NCI-H1930 (cell line): ENCODE results near the gene EXD3.

Experiments
- DNase-seq, 2 experiments: peaks; one replicate each; lab custom pipeline; 2025; lab: John Stamatoyannopoulos, UW

The EXD3 gene

DNA sequence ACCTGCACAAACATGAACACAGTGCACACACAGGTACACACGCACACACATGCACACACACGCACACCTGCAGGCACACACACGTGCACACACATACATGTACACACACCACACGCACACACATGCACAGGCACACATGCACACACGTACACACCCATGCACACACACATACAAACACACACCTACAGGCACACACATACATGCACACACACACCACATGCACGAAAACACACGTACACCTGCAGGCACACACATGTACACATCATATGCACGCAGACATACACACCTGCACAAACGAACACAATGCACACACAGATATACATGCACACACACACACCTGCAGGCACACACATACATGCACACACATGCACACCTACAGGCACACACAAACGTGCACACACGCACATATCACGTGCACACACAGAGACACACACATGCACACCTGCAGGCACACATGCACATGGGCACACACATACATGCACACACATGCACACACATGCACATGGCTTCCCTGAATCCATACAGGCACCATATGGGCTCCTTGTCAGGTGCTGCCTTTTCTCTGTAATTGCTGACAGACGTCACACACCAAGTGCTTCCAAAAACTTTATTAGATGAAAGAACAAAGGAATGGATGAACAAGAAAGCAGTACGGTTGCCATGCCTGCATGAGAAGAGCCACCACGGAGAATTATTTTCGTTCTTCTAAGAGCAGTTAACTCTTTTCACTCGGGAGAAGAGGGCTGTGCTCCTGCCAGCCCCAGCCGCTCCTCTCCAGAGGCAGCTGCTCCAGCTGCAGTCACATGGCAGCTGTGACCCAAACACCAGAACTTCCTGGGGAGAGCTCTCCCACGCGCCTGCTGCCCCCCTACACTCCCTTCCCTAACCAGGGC lies 57.2 kb downstream of the EXD3 start:
- no peak for DNase-seq

DNA sequence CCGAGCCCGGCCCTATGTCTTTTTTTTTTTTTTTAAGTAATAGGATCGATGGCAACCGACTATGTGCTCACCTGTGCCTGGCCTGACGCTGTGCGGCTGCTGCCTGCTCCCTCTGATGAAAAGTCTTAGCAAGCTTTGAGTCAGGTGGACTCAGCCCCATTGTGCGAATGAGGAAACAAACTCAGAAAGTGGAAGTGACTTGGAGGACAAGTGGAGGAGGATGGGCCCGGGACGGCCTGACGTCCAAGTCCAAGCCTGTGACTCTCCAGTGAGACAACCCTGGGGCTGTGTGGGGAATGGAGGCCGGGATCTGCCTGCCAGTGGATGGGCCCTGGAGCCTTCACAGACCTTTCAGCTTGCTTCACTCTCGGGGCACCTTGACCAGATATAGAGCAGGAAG lies 57.9 kb downstream of the EXD3 start:
- DNase-seq = no peak

DNA sequence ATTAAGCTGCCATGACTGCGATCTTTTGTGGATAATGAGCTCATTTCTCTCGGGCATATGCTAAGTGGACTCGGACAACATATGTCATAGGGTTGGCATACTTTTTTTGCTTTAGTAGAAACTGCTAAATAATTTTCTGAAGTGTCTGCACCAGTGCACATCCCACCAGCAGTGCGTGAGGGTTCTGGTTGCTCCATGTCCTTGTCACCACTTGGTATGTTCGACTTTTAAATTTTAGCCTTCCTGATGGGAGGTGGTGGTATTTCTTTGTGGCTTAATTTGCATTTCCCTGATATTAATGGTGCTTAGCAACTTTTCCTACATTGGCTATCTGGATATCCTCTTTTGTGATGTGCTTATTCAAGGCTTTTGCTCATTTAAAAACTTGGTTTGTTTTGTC lies 63.1 kb downstream of the EXD3 start:
- no peak for DNase-seq

DNA sequence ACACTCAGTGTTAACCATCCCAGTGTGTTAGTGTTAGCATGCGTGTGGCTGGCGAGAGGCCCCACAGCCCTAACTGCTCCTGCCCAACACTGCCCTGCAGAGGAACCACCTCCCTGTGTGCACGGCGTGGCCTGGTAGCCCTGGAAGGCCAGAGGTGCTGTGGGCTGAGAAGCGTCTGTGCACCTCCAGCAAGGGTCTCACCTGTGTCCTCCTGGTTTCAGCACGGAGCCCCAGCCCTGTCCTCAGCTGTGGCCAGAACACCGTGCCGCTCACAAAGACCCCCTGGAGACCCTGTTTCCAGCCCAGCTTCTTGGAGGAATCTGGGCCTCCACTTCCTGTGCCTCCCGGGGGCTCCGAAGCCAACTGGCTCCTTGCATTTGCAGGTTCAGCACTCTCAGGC lies 64.8 kb downstream of the EXD3 start:
- no peak for DNase-seq

DNA sequence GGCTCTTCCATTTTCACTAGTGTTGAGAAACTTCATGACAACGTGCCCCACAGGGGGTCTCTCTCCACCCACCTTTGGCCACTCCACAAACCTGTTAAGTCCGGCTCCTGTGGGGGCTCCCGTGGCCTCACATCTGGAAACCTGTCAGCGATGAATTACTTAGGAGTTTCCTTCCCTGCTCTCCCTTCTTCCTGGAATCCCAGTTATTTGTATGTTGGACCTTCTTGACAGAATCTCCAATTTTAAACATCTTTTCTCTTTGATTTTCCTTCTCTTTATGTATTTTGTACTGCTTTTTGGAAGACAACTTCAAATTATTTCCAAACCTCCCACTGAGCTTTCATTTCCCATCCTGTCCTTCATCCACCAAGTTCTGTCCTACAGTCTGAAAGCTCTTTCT lies 65.8 kb downstream of the EXD3 start:
- DNase-seq = no peak

DNA sequence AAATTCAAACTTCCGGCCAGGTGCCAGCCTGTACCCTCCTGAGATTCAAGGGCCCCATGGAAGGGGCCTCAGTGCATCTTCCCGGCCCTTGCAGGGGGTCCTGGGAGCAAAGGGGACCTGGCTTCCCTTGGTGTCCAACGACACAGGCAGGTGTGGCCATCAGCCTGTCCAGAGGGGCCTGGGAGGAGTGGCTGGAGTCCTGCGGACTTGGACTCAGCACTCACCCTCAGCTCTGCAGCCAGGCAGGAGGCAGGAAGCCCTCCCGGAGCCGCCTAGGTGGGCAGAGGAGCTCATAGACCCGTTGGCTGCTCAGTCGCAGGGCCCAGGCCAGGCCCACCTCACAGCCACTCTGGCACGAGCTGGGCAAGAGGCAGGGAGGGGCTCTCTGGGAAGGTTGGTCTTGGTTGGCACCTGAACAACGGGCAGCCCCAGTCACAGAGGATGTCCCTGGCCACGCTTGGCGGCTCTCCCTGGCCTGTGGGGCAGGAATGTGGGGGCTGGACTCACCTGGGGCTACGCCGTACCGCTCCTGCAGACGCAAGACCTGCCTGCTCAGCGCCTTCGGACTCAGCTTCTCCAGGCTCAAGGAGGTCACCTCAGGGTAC lies 67.1 kb downstream of the EXD3 start:
- DNase-seq = no peak

DNA sequence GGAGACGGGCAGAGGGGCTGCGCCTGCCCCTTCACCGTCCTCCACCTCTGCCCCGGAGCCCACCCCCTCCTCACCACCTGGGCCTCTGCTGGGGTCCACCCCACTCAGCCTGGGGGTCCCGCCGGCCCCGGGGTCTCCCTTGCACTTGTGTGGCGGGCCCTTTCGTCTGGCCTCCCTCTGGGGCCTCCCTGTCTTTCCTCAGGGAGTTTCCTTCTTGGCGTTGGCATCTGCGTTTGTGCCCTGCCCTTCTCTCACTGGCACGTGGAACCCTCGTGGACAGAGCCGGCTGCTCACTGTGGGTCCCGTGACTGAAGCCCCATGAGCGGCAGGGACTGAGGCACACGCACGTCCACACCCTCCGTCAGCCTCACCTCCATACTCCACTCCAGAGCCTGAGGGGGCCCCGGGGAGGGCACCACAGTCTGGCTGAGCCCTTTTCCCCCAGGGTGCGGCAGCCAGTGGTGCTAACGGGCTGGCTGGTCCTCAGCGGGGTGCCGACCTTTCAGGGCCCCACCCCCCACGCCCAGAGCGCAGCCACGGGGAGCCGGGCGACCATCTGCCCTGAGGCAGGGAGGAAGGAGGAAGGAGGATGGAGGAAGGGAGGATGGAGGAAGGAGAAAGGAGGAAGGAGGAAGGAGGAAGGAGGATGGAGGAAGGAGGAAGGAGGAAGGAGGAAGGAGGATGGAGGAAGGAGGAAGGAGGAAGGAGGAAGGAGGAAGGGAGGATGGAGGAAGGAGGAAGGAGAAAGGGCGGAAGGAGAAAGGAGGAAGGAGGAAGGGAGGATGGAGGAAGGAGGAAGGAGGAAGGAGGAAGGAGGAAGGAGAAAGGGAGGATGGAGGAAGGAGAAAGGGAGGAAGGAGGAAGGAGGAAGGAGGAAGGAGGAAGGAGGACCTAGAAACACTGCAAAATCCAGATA lies 67.9 kb downstream of the EXD3 start:
- no peak for DNase-seq

DNA sequence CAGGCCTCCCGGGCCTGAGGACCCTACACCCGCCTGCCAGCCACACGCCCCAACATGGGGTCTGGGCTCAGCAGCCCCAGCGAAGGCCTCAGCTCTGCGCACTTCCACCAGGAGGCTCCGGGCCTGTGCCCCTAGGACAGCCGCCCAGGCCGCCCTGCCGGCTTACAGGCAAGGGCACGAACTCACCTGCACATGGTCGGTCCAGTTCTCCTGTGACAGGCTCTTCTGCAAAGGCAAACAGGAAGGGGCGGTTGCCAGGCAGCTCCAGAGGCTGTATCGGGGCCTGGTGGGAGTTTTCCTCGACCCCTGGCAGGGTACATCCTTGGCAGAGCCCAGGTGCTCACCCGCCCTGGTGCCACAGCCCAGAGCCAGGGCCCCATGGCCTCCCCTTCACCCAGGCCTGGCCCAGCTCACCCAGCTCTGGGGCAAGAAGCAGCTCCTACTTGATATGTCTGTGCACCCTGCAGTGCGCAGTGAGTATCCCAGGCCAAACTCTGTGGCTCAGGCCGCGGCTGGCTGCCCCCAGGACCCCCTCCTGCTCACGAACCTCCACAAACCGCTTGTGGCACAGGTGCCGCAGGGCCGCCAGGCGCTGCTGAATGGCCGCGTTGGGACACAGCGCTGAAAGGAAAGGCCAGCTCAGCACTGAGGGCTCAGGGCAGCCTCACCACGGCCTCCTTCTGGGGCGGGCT lies 68.7 kb downstream of the EXD3 start:
- DNase-seq = no peak

DNA sequence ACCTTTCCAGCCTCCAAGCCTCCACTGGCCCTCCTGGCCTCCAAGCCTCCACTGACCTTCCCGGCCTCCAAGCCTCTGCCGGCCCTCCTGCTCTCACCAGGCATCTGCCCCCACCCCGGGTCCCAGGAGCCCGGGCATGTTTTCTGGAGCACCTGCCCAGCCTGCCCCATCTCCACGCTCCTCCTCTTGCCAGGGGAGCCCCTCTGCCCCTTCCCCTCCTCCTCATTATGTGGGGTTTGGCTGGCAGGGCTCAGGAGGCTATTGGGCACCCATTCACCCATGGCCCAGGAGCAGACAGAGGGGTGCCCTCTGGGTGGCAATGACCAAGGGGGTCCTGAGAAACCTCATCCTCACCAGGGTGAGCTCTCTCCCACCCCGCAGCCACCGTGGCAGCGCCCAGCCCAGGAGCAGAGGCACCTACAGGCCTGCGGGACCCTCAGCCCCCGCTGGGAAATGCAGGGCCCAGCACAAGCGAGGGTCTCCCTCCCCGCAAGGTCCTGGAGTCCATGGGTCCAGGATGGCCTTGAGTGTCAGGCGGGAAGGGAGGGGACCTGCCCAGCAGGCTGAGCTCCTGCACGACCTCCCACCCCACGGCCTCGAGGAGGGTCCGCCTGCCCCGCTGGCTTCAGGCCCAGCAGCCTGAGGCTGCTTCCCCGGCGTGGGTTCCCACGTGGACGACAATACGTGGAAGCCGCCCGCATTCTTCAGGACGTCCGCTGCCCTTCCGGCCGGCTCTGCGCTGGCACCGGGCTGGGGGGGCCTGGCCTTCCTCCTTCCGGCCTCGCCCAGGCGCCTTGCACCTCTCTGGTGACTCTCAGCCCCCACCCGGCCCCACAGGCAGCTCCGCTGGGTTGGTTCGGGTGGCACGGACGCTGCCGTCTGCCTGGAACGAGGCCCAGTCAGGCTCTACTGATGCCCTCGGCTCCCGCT lies 69.5 kb downstream of the EXD3 start:
- no peak for DNase-seq

DNA sequence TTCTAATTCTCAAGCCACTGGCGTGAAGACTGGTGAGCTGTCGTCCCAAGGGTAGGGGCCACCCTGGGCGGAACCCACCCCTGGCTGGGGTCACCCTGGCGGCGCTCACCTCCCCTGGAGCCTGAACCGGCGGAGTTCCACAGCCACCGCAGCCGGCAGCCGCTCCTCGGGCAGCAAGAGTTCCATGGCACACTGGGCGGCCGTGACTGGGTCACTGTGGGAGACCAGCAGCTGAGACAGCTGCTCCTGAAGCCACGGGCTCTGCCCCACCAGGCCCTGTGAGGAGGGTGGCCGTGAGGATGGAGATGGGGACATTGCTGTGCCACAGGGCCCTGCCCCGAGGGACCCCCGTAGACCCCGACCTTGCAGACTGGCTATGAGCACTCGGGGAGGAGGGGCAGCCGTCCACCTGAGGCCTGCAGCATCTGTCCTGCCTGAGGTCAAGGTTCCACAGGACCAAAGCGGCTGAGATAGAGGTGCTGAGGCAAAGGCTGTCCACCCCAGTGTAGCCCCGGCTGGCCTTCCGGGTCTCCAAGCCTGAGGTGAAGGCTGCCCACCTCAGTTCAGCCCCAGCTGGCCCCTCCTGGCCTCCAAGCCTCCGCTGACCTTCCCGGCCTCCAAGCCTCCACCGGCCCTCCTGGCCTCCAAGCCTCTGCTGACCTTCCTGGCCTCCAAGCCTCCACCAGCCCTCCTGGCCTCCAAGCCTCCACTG lies 70.3 kb downstream of the EXD3 start:
- no peak for DNase-seq

DNA sequence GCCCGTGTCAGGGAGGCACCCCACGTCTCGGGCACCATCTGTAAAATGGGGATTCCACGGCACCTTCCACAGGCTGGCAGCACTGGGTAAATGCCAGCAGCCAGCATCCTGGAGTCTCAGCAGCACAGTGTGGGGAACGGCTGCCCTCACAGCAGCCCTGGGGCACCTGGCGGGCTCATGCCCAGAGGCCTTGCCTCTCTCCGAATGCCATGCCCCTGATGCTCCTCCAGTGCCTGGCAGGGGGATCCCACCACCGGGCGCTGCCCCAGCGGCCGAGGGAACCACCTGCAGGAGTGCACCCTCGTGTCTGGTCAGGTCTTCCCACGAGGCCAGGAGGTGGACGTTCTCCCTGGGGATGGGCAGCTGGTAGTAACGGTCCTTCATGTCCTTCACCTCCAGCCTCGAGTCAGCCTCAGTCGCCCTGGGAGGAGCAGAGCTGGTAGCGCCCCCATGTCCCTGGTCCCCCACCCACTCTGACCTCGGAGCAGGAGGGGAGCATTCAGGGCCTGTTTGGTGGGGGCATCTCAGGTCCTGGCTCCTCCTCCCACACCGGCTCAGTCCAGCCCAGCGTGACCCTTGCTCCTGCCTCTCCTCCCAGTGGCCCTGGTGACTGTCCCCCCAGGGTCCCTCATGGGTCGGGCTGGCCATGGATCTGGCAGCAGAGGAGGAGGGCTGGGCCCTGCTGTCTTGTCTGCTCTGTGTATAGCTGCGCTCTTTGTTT lies 71.0 kb downstream of the EXD3 start:
- no peak for DNase-seq

DNA sequence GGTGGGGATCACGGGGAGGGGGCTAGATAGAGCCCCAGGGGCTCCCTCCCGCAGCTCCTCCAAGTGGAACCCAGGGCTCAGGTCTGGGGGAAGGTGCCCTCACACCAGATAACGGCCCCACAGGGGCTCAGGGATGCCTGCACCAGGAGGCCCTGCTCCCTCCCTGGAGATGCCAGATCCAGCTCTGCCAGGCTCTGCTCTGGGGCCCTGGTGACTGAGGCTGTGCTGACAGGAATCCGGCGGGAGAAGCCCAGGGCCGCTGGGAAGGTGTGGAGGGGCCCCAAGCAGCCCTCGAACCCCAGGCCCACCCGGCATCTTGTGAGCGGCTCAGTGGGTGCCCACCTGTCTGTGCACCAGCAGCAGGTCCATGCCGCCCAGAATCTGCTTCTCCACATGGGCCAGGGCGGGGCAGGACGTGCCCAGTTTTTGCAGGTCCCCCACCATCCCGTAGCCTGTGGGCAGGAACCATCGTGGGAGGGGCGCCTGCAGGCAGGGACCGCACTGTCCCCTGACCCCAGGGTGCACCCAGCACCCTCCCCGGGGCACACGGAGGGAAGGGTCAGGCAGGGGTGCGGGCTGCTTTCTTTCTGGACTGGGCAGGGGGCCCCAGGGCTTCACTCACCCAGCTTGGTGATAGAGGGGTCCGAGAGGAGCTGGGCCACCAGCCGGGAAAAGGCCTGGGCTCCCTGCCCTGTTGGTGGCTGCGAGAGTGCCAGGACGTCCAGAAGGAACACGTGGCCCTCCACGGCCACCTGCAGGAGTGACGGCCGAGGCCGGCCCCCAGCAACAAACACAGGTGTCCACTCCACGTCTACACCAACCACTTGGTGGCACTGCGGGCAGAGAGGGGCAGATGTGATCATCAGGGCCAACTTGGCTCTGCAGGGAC lies 72.0 kb downstream of the EXD3 start:
- no peak for DNase-seq

DNA sequence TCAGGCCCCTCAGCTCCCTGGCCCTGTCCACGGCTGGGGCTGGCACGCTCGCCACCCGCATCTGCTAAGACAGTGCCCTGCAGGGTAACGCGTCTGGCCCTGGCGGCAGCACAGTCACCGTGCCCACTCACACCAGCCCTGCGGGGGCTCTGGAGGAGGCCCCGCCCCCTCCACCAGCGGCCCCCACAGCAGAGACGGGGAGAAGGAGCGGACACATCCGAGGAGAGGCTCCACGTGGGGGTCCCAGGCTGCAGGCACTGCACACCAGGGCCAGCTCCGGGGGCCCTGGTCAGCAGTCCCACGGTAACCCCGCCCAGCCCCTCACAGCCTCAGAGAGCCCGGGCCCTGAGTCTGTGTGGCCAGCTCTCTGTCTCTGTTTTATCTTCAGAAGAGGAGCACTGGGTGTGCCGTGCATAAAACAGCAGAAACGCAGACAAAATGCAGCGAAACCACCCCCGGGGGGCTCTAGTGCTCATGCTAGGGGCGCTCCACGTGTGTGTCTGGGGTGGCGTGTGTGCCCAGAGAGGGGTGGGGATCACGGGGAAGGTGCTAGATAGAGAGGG lies 73.4 kb downstream of the EXD3 start:
- DNase-seq = no peak

DNA sequence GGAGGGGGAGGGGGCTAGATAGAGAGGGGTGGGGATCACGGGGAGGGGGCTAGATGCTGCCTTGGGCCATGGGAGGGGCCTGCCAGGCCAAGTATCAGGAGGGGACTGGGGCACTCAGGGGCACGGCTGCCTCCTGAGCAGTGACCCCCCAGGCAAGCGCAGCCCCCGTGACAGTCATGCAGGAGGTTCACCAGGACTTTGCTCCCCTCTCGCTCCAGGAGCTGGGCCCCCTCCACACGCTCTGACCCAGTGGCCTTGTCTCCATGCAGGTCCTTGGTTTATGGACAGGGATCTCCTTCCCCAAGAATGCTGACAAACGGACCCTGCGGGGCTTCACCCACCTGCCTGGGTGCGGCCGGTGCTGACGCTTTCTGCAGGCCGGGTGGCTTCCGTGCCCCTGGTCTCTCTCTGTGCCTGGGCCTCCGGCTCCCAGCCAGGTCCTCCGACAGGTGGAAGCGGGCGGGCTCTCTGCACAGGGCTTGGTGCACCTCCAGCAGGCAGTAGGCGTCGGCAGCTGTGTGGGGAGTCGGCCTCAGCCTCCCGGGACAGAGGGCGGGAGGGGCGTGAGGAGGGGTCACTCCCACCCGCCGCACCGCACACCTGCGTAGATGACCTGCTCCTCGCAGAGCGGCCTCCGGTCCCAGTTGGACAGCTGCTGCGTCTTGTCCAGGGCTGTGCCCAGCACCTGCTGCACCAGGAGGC lies 74.0 kb downstream of the EXD3 start:
- no peak for DNase-seq

DNA sequence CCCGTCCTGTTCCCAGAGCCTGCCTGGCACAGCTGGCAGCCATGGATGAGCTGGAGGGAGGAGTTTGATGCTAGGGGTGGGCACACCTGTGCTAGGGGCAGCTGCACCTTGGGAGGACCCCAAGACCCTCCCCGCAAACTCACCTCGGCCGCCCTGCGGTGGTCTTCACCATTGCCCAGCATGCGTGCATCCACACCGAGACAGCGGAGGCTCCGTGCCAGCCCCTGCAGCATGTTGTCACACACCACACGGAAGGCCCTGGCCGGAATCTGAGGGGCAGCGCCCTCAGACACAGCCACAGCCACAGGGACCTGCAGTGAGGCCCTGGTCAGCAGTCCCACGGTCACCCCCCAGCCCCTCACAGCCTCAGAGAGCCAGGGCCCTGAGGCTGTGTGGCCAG lies 75.0 kb downstream of the EXD3 start:
- DNase-seq = no peak

DNA sequence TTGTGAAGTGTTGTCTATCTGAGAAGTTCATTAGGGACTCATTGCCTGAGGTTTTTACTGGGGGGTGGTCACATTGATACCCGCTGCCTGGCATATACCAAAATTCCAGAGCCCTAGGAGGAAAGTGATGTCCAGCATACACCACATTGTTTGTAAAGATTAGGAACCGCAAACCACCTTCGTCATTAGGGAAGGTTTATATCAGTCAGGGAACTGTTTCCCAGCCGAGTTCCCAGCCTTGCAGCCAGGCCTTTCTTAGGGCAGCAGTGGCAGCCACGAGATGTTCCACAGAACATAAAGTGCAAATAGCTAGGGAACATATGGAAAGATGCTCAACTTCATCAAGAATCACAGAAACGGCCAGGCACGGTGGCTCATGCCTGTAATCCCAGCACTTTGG lies 80.5 kb downstream of the EXD3 start:
- no peak for DNase-seq

DNA sequence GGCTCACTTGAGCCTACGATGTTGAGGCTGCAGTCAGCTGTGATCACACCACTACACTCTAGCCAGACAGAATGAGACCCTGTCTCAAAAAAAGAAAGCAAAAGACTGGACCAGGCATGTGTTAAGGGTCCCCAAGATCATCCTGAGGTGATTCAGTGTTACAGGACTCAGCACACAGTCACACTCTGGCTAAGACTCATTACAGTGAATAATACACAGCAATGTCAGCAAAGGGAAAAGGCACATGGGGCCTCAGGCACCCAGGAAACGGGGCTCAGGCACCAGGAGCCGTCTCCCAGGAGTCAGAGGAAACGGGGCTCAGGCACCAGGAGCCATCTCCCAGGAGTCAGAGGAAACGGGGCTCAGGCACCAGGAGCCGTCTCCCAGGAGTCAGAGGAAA lies 81.7 kb downstream of the EXD3 start:
- no peak for DNase-seq
